ENCODE results near the gene HIVEP3. TPM values are rescaled to one million over a fixed set of nuclear protein-coding genes. Genes with fewer than 3 reads are reported as not detected.
A peak's percentile ranks its signal among the peaks of the same experiment; 100 is the strongest.

The HIVEP3 gene
- total RNA-seq, 2 donors from 2014 or later, result 13.3 to 25.0 TPM

DNA sequence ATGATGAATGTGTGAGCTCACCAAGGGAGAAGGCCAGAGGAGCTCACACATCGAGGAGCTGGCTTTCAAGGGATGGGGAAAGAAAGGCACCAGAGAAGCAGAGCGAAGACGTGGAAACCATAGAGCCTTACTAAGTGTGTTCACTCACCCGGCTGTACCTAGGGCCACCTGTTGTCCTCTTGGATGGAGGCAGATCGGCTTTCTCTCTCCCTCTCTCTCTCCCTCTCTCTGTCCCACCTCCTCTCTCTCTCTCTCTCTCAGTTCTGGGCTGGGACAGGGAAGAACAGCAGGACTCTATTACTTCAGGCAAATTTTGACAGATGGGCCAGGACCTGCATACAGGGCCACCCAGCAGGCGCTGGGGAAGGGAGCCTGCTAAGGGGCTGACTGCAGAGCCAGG, 64.8 kb downstream of the HIVEP3 start:
- DNase-seq (ENCODE audit: low spot score in 2 of 2) (no peak), ATAC-seq (no peak)
- H3K9me3 Mint-ChIP-seq, result peaks cover 0 to 18% of the 10 kb centered on the region in 2 donors
- H3K36me3 Mint-ChIP-seq, result peaks cover 11 to 12% of the 10 kb centered on the region in 2 donors
- H3K27ac Mint-ChIP-seq, result peak overlapping the region in 1 of 2 donors; percentile 6

DNA sequence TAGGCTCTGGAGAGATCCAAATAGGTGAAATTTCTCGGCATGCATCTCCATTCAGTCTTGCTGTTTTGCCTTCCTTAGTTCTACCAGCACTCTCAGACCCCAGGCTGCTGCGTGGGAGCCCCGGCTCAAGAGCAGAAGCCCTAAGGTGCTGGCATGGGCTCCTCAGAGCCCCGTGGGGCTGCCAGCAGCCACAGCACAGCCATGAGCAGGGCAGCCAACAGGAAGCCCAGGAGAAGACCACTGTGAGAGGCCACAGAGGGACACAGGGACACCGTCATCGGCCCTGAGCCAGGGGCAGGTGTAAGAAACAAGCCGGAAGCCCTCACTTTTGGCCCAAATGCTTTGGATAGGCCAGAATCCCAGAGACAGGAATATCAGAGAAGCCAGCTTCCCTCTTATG, 66.6 kb downstream of the HIVEP3 start:
- ATAC-seq (no peak), DNase-seq (ENCODE audit: low spot score in 2 of 2) (no peak)
- Mint-ChIP-seq H3K27ac (no peak overlapping the region), H3K36me3 (peaks cover 15 to 18% of the 10 kb centered on the region in 2 donors), H3K9me3 (peaks cover 0 to 13% of the 10 kb centered on the region in 2 donors)

DNA sequence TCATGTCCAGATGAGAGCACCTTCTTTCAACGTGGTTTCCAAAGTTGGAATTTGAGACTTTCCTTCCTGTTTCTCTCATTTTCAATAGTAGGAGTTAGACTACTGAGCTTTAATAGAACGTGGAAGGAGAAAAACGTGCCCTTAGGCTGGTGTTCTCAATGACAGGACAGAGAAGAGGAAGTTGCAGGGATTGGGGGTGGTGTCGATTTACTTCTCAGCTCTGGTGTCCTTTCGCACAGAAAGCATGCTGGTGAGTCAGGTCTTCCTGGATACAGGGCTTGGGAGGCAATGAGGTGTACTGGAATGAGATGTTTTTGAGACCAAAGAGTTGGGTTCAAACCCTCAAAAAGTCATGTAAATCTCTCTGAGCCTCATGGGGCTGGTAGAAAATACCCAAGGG, 67.1 kb downstream of the HIVEP3 start:
- Mint-ChIP-seq H3K36me3 (peaks cover 15 to 18% of the 10 kb centered on the region in 2 donors), H3K27ac (no peak overlapping the region), H3K9me3 (peaks cover 0 to 13% of the 10 kb centered on the region in 2 donors)
- no peak for DNase-seq (ENCODE audit: low spot score in 2 of 2)
- ATAC-seq, result no peak

DNA sequence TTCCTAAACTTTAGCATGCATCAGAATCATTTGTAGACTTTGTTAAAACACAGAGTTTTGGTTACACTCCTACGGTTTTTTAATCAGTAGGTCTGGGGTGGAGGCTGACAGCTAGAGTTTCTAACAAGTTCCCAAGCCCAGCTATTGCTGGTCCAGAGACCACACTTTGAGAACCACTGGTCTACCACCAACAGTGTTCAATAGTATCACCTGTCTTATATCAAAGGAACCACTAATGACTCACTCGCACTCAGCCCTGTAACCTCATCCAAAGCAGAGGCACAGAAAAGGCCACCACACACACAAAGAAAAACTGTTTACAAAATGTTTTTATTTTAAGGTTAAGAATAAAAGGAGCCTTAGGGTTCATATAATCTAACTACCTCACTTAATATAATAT, 68.7 kb downstream of the HIVEP3 start:
- DNase-seq (ENCODE audit: low spot score in 2 of 2), result peak in 1 of 2 donors; percentile 54
- peaks cover 0 to 8% of the 10 kb centered on the region in 2 donors for H3K9me3 Mint-ChIP-seq
- peaks cover 12% of the 10 kb centered on the region in 2 donors for H3K36me3 Mint-ChIP-seq
- ATAC-seq, result peak; percentile 99 to 100
- no peak overlapping the region for H3K27ac Mint-ChIP-seq

DNA sequence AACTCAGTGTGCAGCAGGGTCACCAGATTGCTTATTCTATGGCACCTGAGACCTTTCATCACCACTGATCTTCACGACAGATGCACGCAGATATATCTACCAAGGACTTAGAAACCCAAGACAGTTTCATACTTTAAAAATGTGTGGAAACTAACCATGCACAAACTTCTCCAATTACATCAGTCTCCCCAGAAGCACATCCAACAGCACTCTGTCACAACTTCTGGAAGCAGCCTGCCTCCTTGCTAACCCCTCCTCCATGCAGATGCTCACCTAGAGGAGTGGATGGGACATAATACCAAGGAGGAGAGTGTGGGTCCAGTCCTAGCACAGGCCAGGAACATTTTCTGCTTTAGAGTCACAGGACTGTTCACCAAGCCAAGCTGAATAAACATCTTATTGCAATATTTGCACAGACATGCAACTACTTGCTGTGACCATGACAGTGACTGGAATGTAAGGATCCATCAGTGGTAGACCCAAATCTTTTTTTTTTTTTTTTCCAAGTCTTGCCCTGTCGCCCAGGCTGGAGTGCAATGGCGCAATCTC, 69.4 kb downstream of the HIVEP3 start:
- no peak overlapping the region for H3K27ac Mint-ChIP-seq
- peaks cover 12% of the 10 kb centered on the region in 2 donors for H3K36me3 Mint-ChIP-seq
- peaks cover 0 to 8% of the 10 kb centered on the region in 2 donors for H3K9me3 Mint-ChIP-seq
- ATAC-seq (no peak), DNase-seq (ENCODE audit: low spot score in 2 of 2) (no peak)

DNA sequence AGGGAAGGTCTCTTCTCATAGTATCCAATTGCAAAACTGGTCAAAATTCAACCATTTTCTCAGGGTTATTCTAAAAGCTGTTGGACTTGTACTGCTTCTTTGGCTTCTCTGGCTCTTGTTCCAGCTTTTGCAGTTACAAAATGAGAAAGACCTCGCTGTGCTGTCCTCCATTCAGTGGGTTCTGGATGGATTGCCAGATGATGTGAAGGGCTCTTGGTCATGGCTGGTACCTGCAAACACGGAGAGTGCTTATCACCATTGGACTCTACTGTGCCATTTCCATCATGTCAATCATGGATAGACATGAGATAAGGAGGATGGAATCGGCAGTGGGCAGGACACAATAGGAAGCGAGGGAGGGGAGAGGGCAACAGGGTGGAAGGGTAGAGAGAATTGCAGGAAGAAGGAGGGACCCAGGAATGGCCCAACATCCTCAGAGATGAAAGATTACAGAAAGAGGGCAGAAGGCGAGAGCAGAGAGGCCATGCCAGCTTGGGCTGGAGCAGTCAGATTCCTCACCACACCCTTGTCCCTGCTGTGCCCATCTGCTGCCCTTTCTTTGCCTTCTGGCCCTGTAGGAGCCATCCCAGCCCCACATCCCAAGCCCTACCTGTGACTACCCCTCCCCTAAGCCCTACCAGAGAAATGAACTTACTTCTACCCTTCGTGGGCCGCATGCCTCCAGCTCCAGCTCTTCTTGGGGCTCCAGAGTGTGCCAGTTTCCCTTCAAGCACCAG, 70.3 kb downstream of the HIVEP3 start:
- ATAC-seq, result no peak

DNA sequence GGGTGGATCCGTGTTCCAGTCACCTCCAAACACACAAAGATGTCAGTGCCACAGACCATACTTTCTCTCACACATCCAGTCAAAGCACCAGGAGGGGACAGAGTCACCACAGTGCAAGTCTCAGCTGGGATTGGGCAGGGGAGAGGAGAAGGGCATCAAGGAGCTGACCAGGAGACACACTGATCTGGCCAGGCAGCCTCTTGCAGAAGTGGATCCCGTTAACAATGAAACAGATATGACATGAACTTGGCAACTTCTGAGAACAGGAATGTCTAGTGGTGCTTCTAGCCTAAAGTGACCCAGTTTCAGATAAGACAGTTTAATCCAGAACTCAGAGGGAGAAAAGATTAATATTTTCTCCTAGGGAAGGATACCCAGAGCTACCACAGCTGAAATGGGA, 71.0 kb downstream of the HIVEP3 start:
- Mint-ChIP-seq H3K9me3 (no peaks in the 10 kb centered on the region), H3K27ac (no peak overlapping the region)
- ATAC-seq, result no peak

More for the DNA sequence above, 70.3 kb downstream of the HIVEP3 start:
- Mint-ChIP-seq H3K36me3 (peaks cover 12% of the 10 kb centered on the region in 2 donors), H3K9me3 (peaks cover 0 to 6% of the 10 kb centered on the region in 2 donors), H3K27ac (no peak overlapping the region)
- DNase-seq (ENCODE audit: low spot score in 2 of 2), result no peak

DNA sequence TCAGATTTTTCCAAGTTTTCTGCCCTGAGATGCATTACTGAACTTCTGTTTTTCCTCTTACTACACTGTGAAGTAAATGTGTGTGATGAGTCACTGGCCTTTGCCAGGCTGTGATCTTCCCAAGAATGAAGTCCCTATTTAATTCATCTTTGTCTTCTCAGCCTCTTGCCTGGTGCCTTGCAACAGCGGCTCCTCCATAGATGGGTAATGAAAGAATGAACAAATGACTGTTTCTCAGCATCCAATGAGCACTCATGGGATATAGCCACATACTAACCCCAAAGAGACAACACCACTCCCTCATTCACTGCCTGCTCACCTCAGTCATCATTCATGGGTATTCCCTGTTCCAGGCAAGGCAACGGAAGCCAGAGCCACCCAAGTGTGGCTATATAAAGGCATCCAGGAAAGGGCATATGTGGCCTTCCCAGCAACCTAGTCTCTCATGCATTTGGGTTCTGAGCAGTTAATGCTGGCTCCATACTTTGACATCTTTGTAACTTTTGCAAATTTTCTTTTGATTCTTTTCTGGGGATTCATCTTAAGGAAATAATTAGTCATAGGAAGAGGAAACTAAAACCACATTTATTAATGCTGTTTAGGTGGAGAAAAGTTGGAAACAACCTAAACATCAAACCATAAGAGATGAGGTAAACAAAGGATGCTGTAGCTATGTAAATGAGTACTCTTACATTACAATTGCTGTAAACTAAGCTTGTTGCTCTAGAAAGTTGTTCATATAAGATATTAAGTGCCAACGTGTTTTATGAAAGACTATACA, 71.9 kb downstream of the HIVEP3 start:
- Mint-ChIP-seq H3K9me3 (no peaks in the 10 kb centered on the region), H3K36me3 (peaks cover 9 to 12% of the 10 kb centered on the region in 2 donors), H3K27ac (peak overlapping the region in 1 of 2 donors; percentile 72)
- no peak for DNase-seq (ENCODE audit: low spot score in 2 of 2)
- no peak for ATAC-seq

More for the DNA sequence above, 71.0 kb downstream of the HIVEP3 start:
- peaks cover 9 to 12% of the 10 kb centered on the region in 2 donors for H3K36me3 Mint-ChIP-seq
- DNase-seq (ENCODE audit: low spot score in 2 of 2), result no peak

DNA sequence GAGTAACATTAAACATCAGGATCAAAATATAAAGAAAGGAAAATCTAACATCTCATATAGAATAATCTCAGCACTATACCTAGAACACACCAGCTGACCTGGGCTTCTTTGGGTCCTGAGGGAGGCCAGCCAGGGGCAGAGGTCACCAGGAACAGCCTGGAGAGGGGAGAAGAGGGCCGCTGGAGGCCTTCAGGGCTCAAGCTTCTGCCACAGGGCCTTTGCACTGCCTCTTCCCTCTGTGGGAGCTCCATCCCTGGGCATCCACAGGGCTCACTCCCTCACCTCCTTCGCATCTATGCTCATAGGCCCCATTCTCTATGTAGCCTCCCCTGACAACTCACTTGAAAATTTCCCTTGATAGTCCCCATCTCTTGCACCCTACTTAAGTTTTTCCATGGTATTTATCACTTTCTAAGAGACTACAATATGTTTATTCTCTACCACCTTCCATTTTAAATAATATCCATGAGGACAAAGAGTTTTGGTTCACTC, 73.9 kb downstream of the HIVEP3 start:
- H3K27ac Mint-ChIP-seq, result no peak overlapping the region
- ATAC-seq (no peak), DNase-seq (ENCODE audit: low spot score in 2 of 2) (no peak)
- no peaks in the 10 kb centered on the region for H3K9me3 Mint-ChIP-seq
- peaks cover 9 to 12% of the 10 kb centered on the region in 2 donors for H3K36me3 Mint-ChIP-seq

DNA sequence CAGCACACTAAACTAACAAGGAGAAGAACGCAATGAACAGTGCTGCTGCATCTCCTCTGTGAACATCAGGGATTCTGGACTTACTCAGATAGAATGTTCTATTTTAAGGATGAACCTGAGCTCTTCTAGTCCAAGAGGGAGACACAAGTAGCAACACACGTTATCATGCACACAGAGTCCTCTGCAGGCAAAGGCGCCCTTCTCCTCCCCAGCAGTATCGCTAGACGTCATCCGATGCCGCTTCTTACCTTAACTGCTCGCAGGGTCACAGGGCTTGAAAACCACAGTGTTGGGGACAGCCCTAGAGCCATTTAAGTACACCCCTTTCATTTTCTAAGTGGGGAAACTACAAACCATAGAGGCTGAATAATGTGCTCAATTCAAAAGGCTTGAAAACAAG, 74.5 kb downstream of the HIVEP3 start:
- peak overlapping the region in 1 of 2 donors; percentile 67 for H3K27ac Mint-ChIP-seq
- DNase-seq (ENCODE audit: low spot score in 2 of 2) (no peak), ATAC-seq (no peak)
- no peaks in the 10 kb centered on the region for H3K9me3 Mint-ChIP-seq
- peaks cover 9 to 12% of the 10 kb centered on the region in 2 donors for H3K36me3 Mint-ChIP-seq

DNA sequence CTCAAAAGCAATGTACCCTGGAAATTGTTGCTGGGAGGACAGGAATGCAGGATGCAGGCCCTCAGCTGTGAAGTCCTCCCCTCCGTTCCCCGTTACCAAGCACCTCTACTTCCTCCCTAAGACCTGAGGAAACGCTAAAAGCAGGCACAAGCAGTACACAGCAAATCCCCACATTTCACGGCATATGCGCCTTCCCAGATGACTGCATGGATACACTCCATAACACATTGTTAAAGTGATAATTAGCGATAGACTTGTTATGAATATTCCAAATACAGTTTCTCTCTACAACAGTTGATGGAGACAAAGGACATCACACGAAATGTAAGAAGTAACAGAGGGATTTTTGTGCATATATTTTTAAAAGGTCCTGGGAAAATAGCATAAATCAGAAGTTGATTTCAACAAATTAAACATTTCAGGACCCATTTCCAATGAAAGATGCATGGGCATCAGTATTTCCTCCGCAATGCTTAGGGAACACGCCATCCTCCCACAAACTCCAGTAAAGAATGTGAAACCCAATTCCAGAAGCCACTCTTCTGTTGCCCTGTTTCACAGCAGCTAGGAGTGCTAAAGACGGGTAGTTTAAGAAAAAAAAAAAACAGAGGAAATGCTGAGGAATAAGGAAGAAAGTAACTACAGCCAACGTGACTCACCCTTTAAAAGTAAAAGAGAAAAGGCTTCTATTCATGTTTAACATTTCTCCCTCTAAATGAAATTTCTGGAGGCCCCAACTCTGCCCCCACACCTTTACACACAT, 75.5 kb downstream of the HIVEP3 start:
- H3K27ac Mint-ChIP-seq, result no peak overlapping the region
- ATAC-seq, result no peak
- H3K9me3 Mint-ChIP-seq, result no peaks in the 10 kb centered on the region
- DNase-seq (ENCODE audit: low spot score in 2 of 2), result no peak
- peaks cover 6 to 12% of the 10 kb centered on the region in 2 donors for H3K36me3 Mint-ChIP-seq

DNA sequence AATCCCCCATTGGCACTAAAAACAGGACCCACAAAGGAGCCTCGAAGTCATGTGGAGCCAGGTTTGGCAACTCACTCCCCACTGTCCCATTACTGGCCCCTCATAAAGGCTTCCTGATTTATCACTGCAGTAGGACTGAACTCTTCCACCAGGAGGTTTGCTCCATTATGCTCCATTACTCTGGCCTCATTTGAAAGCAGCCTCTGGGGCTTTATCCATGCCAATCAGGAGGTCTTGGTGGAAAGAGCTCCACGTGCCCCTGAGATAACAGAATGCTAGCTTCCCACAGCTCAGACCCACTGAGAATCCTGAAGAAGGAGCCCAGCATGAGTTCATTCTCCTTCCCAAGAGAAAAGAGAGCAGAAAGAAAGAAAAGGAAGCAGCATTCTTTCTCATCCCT, 76.4 kb downstream of the HIVEP3 start:
- H3K27ac Mint-ChIP-seq, result no peak overlapping the region
- ATAC-seq, result no peak
- no peaks in the 10 kb centered on the region for H3K9me3 Mint-ChIP-seq
- DNase-seq (ENCODE audit: low spot score in 2 of 2), result no peak
- peaks cover 4 to 7% of the 10 kb centered on the region in 2 donors for H3K36me3 Mint-ChIP-seq

DNA sequence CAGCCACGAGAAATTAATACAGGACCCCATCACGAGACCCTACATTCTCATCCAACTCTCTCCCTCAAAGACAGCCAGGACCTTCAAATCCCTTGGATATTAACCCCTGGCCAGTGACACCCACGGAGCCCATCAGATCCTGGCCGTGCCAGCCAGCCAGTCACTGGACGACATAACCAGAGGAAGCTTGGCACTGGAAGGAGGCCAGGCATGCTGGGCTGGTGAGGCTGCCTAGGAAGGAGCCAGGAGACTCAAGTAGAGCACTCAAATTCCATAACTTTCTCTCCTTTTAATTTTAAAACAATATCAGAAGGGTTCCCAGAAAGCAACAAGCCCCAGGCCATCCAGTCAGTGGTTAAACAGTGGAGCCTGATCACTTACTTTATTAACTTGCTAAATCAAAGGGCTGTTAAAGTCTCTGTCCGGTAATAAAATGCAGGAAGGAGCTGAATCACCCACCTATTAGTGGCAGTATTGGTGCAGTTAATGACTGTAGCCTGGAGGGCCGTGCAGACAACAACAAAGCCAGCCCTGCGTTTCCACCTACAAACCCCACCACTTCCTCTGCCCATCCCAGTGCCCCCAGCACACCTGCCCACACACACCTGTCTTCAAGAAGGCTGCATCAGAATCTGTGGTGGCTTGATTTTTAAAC, 78.0 kb downstream of the HIVEP3 start:
- no peaks in the 10 kb centered on the region for H3K36me3 Mint-ChIP-seq
- no peak for DNase-seq (ENCODE audit: low spot score in 2 of 2)
- no peak for ATAC-seq
- no peaks in the 10 kb centered on the region for H3K9me3 Mint-ChIP-seq
- H3K27ac Mint-ChIP-seq, result no peak overlapping the region

DNA sequence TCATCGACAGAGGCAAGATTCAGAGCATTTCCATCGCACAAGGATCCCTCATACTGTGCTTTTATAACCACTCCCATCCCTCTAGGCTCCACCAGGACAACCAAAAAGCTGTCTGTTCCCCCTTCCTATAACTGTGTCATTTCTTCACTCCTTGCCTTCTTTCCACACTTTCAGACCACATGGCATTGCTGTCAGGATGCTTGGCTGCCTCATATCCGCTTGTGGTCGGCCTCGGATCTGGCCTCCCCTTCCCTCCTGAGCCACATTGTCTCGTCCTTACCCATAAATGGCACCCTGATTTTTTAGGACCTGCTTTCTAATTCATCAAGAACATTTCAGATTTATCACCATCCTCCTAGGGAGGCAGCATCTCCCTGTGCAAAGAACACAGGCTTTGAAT, 80.5 kb downstream of the HIVEP3 start:
- no peak overlapping the region for H3K27ac Mint-ChIP-seq
- ATAC-seq, result no peak
- no peaks in the 10 kb centered on the region for H3K36me3 Mint-ChIP-seq
- DNase-seq (ENCODE audit: low spot score in 2 of 2), result no peak
- no peaks in the 10 kb centered on the region for H3K9me3 Mint-ChIP-seq

DNA sequence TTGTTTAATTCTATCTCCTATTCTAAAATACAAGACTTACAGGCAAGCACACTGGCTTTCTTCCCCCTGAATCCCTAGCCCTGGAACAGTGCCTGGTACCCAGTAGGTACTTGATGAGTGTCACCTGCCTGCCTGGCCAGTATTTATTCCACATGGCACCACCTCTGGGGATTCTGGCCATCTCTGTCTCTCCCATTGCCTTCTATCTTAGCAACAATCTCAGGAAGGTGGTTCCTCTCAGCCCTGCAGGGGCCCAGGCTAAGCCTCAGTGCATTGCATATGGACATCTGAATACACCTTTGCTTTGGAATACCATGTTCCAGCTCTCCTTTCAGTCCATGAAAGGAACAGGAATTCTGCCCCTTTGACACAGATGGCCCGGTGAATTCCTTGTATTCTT, 81.0 kb downstream of the HIVEP3 start:
- Mint-ChIP-seq H3K36me3 (no peaks in the 10 kb centered on the region), H3K9me3 (no peaks in the 10 kb centered on the region), H3K27ac (no peak overlapping the region)
- ATAC-seq, result no peak
- DNase-seq (ENCODE audit: low spot score in 2 of 2), result no peak

DNA sequence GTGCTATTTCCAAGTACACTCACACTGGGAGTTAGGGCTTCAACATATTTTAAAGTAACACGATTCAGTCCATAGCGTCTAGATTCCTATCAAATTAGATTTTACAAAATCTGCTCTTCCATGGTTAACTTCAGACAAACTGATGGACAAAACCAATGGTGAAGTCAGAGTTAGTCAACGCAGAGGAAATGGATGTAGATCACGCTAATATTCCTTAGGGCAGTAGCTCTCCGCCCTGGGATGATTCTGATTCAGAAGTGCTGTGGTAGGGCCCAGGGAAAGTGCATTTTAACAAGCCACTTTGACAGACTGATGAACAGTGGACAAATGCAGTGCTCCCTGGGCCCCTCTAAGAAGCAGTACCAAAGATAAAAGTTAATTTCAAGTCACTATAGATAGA, 83.2 kb downstream of the HIVEP3 start:
- ATAC-seq (no peak), DNase-seq (ENCODE audit: low spot score in 2 of 2) (no peak)
- Mint-ChIP-seq H3K9me3 (no peaks in the 10 kb centered on the region), H3K27ac (no peak overlapping the region), H3K36me3 (no peaks in the 10 kb centered on the region)
